SK-N-SH (cell line): ENCODE data around the gene PRR12. TPM values are rescaled to one million over a fixed set of nuclear protein-coding genes. Genes with fewer than 3 reads are reported as not detected.
A peak's percentile ranks its signal among the peaks of the same experiment; 100 is the strongest.

Experiments
- CTCF ChIA-PET: fragments of 300-600, 350-600 bp; formaldehyde crosslinking; extraction: SDS; loops from one replicate; lab custom pipeline; 2021; lab: Yijun Ruan, JAX
- POLR2A ChIA-PET: fragments of 350-600 bp; sonication (Branson Sonifier 250); formaldehyde crosslinking; extraction: SDS; loops from one replicate; lab custom pipeline; 2020; ENCODE audit warnings: antibody characterized with exemption, inconsistent platforms; lab: Yijun Ruan, JAX
- DNase-seq: peaks from one replicate; pipeline ENCODE4 v3.0.0; 2012
- H2AFZ ChIP-seq: fragments of 200-600 bp; sonication (generic); 2 replicates; pipeline ENCODE4 v1.8.1; 2016; ENCODE audit warnings: antibody characterized with exemption, mild to moderate bottlenecking, low read depth
- H3F3A ChIP-seq: fragments of 200-600 bp; sonication (generic); replicated peaks from 2 replicates; pipeline ENCODE3; 2016; ENCODE audit warnings: antibody characterized with exemption, mild to moderate bottlenecking; ENCODE audit not compliant: insufficient read depth
- H3K27ac ChIP-seq, 2 experiments: fragments of 200-500 bp in 1 of 2; fragments of 200-600 bp in 1 of 2; sonication (Bioruptor generic) in 1 of 2; sonication (generic), shearing (Covaris generic) in 1 of 2; 2 replicates each; pipeline versions ENCODE4 v1.5.1 to v1.6.1; 2014 to 2016; ENCODE audit warnings: low read depth in 2 of 2, inconsistent platforms in 1 of 2, low read length in 1 of 2, mild to moderate bottlenecking in 1 of 2, mixed read lengths in 1 of 2
- H3K27me3 ChIP-seq: fragments of 200-600 bp; sonication (generic), shearing (Covaris generic); 2 replicates; pipeline ENCODE4 v1.6.1; 2016; ENCODE audit warnings: mixed run types; ENCODE audit not compliant: insufficient read depth
- H3K36me3 ChIP-seq, 2 experiments: fragments of 200-500 bp in 1 of 2; fragments of 200-600 bp in 1 of 2; sonication (Bioruptor generic) in 1 of 2; sonication (generic) in 1 of 2; replicated peaks in 1 of 2; 2 replicates each; pipeline versions ENCODE3 to v1.5.1; 2014 to 2016; ENCODE audit warnings: low read length in 1 of 2, mild to moderate bottlenecking in 1 of 2; ENCODE audit not compliant: insufficient read depth in 2 of 2, control insufficient read depth in 1 of 2
- H3K4me1 ChIP-seq, 2 experiments: fragments of 200-500 bp in 1 of 2; fragments of 200-600 bp in 1 of 2; sonication (Bioruptor generic) in 1 of 2; sonication (generic), shearing (Covaris generic) in 1 of 2; 2 replicates each; pipeline versions ENCODE4 v1.5.1 to v1.6.1; 2014 to 2016; ENCODE audit warnings: low read depth in 1 of 2, low read length in 1 of 2, mixed run types in 1 of 2; ENCODE audit not compliant: insufficient read depth in 2 of 2, control insufficient read depth in 1 of 2
- H3K4me2 ChIP-seq: fragments of 200-600 bp; sonication (generic), shearing (Covaris generic); 2 replicates; pipeline ENCODE4 v1.6.1; 2017; ENCODE audit warnings: mixed run types
- H3K4me3 ChIP-seq, 2 experiments: fragments of 200-500 bp in 1 of 2; fragments of 200-600 bp in 1 of 2; sonication (Bioruptor generic) in 1 of 2; sonication (generic), shearing (Covaris generic) in 1 of 2; 2 replicates each; pipeline versions ENCODE4 v1.5.1 to v1.8.1; 2014 to 2016; ENCODE audit warnings: low read depth in 2 of 2, inconsistent platforms in 1 of 2, low read length in 1 of 2, mild to moderate bottlenecking in 1 of 2, mixed read lengths in 1 of 2, moderate library complexity in 1 of 2
- H3K79me2 ChIP-seq: fragments of 200-600 bp; sonication (generic); 2 replicates; pipeline ENCODE4 v1.8.1; 2017; ENCODE audit warnings: mild to moderate bottlenecking; ENCODE audit not compliant: insufficient read depth
- H3K9ac ChIP-seq: fragments of 200-600 bp; sonication (generic); 2 replicates; pipeline ENCODE4 v1.6.1; 2017; ENCODE audit warnings: mixed run types
- H3K9me2 ChIP-seq: fragments of 200-600 bp; sonication (generic); 2 replicates; pipeline ENCODE4 v1.6.1; 2017; ENCODE audit warnings: mixed run types
- H3K9me3 ChIP-seq: fragments of 200-600 bp; sonication (generic); 2 replicates; pipeline ENCODE4 v1.6.1; 2017; ENCODE audit warnings: mixed run types, mild to moderate bottlenecking, moderate library complexity
- H4K20me1 ChIP-seq: fragments of 200-600 bp; sonication (generic); 2 replicates; pipeline ENCODE4 v1.6.1; 2017; ENCODE audit warnings: mild to moderate bottlenecking, mixed run types; ENCODE audit not compliant: insufficient read depth
- CHD2 ChIP-seq: fragments of 150-350 bp; IDR thresholded peaks from 2 replicates; pipeline ENCODE4 v1.6.1; 2018; ENCODE audit warnings: low read length; ENCODE audit not compliant: partially characterized antibody
- ELF1 ChIP-seq: IDR thresholded peaks from 2 replicates; pipeline ENCODE4 v1.4.0; 2012
- EZH2phosphoT487 ChIP-seq: fragments of 200-600 bp; sonication (generic); IDR thresholded peaks from 2 replicates; pipeline ENCODE4 v1.6.1; 2017; ENCODE audit warnings: low read depth, mixed run types, mild to moderate bottlenecking, antibody characterized with exemption, moderate library complexity, borderline replicate concordance
- FOXM1 ChIP-seq: IDR thresholded peaks from 2 replicates; pipeline ENCODE4 v1.4.0; 2012; ENCODE audit warnings: low read depth, mild to moderate bottlenecking
- GABPA ChIP-seq: IDR thresholded peaks from 2 replicates; pipeline ENCODE4 v1.4.0; 2012; ENCODE audit warnings: low read depth, mild to moderate bottlenecking
- IRF3 ChIP-seq: fragments of 150-350 bp; IDR thresholded peaks from 2 replicates; pipeline ENCODE4 v1.6.1; 2016; ENCODE audit warnings: mild to moderate bottlenecking, low read depth, low read length
- JUND ChIP-seq: IDR thresholded peaks from 2 replicates; pipeline ENCODE4 v1.4.0; 2012
- MEF2A ChIP-seq: IDR thresholded peaks from 2 replicates; pipeline ENCODE4 v1.4.0; 2012; ENCODE audit warnings: low read depth, borderline replicate concordance
- PBX3 ChIP-seq: IDR thresholded peaks from 2 replicates; pipeline ENCODE4; 2012
- POLR2AphosphoS5 ChIP-seq: IDR thresholded peaks from 2 replicates; pipeline ENCODE4 v1.6.1; 2012; ENCODE audit warnings: low read depth, low read length
- RAD21 ChIP-seq: IDR thresholded peaks from 2 replicates; pipeline ENCODE4 v1.6.1; 2012; ENCODE audit warnings: mild to moderate bottlenecking, low read length
- RCOR1 ChIP-seq: fragments of 150-350 bp; IDR thresholded peaks from 2 replicates; pipeline ENCODE4 v1.6.1; 2017; ENCODE audit warnings: antibody characterized with exemption, low read length
- SIN3A ChIP-seq: IDR thresholded peaks from 2 replicates; pipeline ENCODE4 v1.6.1; 2012; ENCODE audit warnings: low read depth, mild to moderate bottlenecking, low read length, moderate library complexity, borderline replicate concordance
- TAF1 ChIP-seq: IDR thresholded peaks from 2 replicates; pipeline ENCODE4 v1.6.1; 2012; ENCODE audit warnings: low read depth, mild to moderate bottlenecking, low read length, moderate library complexity, borderline replicate concordance
- TCF12 ChIP-seq: IDR thresholded peaks from 2 replicates; pipeline ENCODE4 v1.4.0; 2012
- TEAD4 ChIP-seq: IDR thresholded peaks from 2 replicates; pipeline ENCODE4 v1.4.0; 2012; ENCODE audit warnings: mild to moderate bottlenecking, borderline replicate concordance; ENCODE audit not compliant: insufficient read depth
- USF1 ChIP-seq: IDR thresholded peaks from 2 replicates; pipeline ENCODE4 v1.4.0; 2012; ENCODE audit warnings: low read depth, borderline replicate concordance
- USF2 ChIP-seq: fragments of 150-350 bp; IDR thresholded peaks from 2 replicates; pipeline ENCODE4 v1.6.1; 2017; ENCODE audit warnings: antibody characterized with exemption, low read length, low read depth, borderline replicate concordance
- YY1 ChIP-seq: IDR thresholded peaks from 2 replicates; pipeline ENCODE4 v1.4.0; 2012; ENCODE audit warnings: low read depth, mild to moderate bottlenecking
- ZBTB33 ChIP-seq: IDR thresholded peaks from 2 replicates; pipeline ENCODE4 v1.4.0; 2012; ENCODE audit warnings: low read depth, borderline replicate concordance
- WGBS: methylation state at CpG from one replicate; pipeline ENCODE4 v1.1.6; 2017; ENCODE audit warnings: low lambda C conversion rate; 5-methylcytosine and 5-hydroxymethylcytosine counted together
- polyA plus RNA-seq, 3 experiments: library from polyadenylated mRNA; depleted of rRNA; stranded (reverse); fragments of >200 nt; gene quantifications; 2 replicates each; pipeline ENCODE4 v1.2.3, GENCODE V29; 2012

The PRR12 gene
- polyA plus RNA-seq, 1 of the 3 experiments (the other 2 are of a cell fraction) = 1.7 TPM

GRCh38 chr19:49567861-49568441 lies 23.0 kb upstream of the PRR12 start (continued):
- TF ChIP-seq ZBTB33 (no peak), TCF12 (no peak), MEF2A (no peak)

GRCh38 chr19:49570138-49570856 lies 20.7 kb upstream of the PRR12 start:
- Histone ChIP-seq H3K4me3 (peak overlapping the region in 1 of 2 experiments; percentile 31; a peak in 1 of 4 replicates), H3K9ac (no peak overlapping the region), H3K27me3 (no peaks in the 10 kb centered on the region), H3K4me1 (peaks cover 7 to 12% of the 10 kb centered on the region in 2 experiments; a peak in 2 of 4 replicates), H3K4me2 (no peak overlapping the region), H3K36me3 (peaks cover under 1 to 2% of the 10 kb centered on the region in 2 experiments), H3K27ac (no peak overlapping the region; a peak in 1 of 4 replicates), H3K9me3 (no peaks in the 10 kb centered on the region), H2AFZ (no peak overlapping the region), H3K79me2 (peaks cover 93% of the 10 kb centered on the region), H3F3A (peaks cover 19% of the 10 kb centered on the region), H3K9me2 (no peaks in the 10 kb centered on the region), H4K20me1 (peaks cover 21% of the 10 kb centered on the region)
- WGBS = 33% methylated on average over 14 of the region's 14 CpGs
- CTCF ChIA-PET = interaction anchor here (0.7 to 4.6 kb wide), 46 partner anchors 10 to 144 kb away, joined by 3 to 87 read pairs (median 5); partner anchors contain the start of genes ADM5, CPT1C, FLT3LG and NOSIP
- peak; percentile 86 for DNase-seq
- POLR2A ChIA-PET = interaction anchor here (0.6 to 1.8 kb wide), 3 partner anchors 10 to 76 kb away, joined by 3 to 4 read pairs (median 3); partner anchors contain the start of gene NOSIP
- no peak for TF ChIP-seq USF2
- no peak for TF ChIP-seq CHD2
- no peak for TF ChIP-seq RCOR1
- TF ChIP-seq FOXM1 = no peak
- no peak for TF ChIP-seq MEF2A
- no peak for TF ChIP-seq GABPA
- TF ChIP-seq PBX3 = no peak
- no peak for TF ChIP-seq USF1
- peak; percentile 87 for TF ChIP-seq RAD21
- TF ChIP-seq ELF1 = no peak
- no peak for TF ChIP-seq YY1
- no peak for TF ChIP-seq POLR2AphosphoS5
- TF ChIP-seq ZBTB33 = no peak
- TF ChIP-seq EZH2phosphoT487 = no peak
- no peak for TF ChIP-seq SIN3A
- no peak for TF ChIP-seq TAF1
- TF ChIP-seq TEAD4 = no peak
- no peak for TF ChIP-seq IRF3
- TF ChIP-seq JUND = no peak
